CD4-positive, alpha-beta T cell treated with Interleukin-10 for 1 hour (primary cell): ENCODE measurements around the gene ATP2B3.

Source experiments
- DNase-seq: peaks from one replicate; pipeline ENCODE4 v3.0.0-alpha.2; 2020

Gene ATP2B3

GRCh38 chrX:153490217-153490930 lies 27.1 kb upstream of the ATP2B3 start:
- DNase-seq, result no peak

- no peak for DNase-seq
Measured at GRCh38 chrX:153491351-153491914, 26.0 kb upstream of the ATP2B3 start.

DNA sequence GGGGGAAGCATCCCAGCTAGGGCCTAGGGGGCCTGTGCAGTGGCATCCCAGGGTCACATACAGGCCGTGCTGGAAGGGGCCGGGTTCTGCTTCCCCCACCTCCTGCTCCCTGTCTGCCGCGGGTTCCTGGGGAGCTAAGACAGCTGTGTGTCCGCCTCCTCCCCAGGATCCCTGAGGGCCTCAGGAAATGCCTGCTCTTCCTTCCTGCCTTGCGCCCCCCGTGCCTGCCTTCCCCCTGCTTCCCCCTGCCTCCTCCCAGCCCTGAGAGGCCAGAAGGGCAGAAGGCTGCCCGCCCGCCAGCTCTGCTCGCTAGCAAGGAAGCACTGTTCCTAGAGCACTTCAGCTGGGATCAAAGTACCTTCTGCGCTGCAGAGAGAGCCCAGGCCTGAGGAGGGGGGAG lies 25.5 kb upstream of the ATP2B3 start:
- no peak for DNase-seq

DNA sequence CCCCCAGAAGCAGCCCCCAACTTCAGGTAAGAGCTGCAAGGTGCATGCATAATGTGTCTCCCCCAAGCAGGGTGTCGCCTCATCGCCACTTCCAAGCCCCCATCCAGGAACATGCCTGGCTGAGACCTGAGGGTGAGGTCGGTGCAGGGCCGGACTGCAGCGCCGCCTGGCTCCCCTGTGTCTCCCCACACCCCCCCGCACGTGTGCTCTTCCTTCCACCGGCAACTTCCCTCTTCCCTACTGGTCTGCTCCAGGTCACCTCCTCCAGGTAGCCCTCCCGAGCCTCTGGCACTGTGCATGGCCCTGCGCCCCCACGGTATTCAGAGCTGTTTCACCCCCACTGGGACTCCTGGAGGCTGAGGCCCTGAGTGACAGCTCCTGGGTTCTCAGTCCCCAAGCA lies 24.9 kb upstream of the ATP2B3 start:
- no peak for DNase-seq

- DNase-seq, result no peak
Measured at GRCh38 chrX:153493085-153493484, 24.4 kb upstream of the ATP2B3 start.

DNA sequence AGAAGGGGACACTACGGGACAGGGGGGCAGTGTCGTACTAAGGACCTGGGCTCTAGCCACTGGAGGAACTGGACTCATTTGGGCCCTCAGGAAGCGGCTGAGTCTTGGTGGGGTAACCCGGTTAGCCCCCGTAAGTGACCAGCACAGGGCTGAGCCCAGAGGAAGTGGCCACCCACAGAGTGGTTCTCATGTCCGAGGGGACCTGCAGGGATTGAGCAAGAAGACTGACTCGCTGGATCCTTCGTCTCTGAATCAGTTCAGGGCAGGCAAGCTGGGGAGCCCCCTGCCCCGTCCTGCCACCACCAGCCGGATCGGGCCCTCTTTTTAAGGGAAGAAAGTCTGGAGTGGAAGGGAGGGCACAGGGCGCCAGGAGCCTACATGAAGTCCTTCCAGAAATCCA lies 23.4 kb upstream of the ATP2B3 start:
- no peak for DNase-seq

- DNase-seq, result no peak
Measured at GRCh38 chrX:153494541-153495361, 22.7 kb upstream of the ATP2B3 start, which contains the start of gene BGN. BGN (plus strand) TSS chrX:153494980; CDS start chrX:153504632, 9,652 bp downstream.

DNA sequence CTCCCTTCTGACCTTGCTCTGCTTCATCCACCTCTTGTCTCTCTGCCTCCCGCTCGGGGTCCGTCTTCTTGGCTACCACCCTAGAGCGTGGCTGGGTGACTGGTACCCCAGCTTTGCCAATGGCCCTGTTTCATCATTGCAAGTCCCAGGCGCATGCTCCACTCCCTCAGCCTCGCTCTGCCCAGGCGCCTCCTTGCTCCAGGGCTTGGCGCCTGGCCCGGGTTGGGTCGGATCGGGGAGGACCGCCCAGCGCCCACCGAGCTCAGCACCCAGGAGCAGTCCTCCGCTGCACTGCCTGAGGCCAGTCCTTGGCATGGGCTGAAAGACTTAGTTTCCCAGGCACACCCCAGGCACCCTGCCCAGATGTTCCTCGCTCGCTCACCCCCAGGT lies 22.1 kb upstream of the ATP2B3 start:
- DNase-seq, result no peak

GRCh38 chrX:153495903-153496589 lies 21.4 kb upstream of the ATP2B3 start:
- no peak for DNase-seq

DNA sequence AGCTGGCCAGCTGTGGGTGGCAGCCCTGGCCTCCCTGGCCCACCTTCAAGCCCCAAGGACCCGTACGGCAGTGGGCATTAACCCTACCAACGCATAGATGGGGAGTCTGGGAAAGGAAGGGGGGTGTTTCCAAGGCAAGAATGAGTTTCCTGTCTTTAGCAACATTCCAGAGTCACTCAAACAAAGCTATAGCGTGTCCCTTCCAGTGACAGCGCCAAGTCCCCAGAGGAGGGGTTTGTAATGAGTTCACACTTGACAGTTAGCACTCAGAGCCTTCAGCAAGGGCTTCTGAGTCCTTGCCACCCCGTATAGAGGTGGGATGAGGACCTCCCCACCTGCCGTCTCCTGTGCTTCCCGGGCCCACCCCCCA lies 20.9 kb upstream of the ATP2B3 start:
- DNase-seq, result no peak

GRCh38 chrX:153498453-153498852 lies 19.0 kb upstream of the ATP2B3 start:
- no peak for DNase-seq

DNA sequence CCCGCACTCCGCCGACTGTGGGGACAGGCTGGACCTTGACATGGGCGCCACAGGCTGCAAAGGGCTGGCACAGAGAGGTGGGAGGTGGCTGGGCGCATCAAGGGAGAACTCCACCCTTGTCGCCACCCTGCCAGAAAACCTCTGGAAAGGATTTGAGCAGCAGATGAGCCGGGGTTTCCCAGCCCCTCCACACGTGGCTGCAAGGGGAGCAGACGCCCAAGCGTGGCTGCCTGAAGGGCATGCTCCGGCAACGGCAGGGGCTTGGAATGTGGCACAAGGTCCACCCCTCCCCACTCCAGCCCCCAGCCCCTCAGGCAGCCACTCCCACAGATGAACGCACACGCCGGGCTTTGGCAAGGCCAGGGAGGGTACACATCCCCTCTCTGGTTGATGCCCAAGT lies 18.1 kb upstream of the ATP2B3 start:
- no peak for DNase-seq

DNA sequence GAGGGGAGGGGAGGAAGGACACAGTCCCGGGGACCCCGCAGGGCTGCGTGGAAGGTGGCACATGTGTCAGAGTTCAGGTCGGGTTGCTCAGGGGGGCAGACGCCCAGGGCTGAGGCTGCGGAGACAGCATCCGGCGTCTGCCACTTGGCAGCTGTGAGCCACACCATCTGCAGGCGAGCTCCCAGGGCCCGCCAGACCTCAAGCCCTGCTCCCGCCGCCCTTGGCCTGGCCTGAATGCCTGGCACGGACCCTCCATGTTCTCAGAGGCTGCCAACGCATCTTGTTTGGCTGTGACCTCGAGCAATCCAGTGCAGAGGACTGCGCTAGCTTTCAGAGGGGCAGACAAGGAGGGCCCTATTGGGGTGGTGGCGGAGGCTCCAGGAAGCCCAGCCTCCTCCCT lies 17.6 kb upstream of the ATP2B3 start:
- DNase-seq, result no peak

GRCh38 chrX:153500676-153501280 lies 16.7 kb upstream of the ATP2B3 start:
- DNase-seq, result no peak

GRCh38 chrX:153501530-153501929 lies 15.9 kb upstream of the ATP2B3 start:
- no peak for DNase-seq

DNA sequence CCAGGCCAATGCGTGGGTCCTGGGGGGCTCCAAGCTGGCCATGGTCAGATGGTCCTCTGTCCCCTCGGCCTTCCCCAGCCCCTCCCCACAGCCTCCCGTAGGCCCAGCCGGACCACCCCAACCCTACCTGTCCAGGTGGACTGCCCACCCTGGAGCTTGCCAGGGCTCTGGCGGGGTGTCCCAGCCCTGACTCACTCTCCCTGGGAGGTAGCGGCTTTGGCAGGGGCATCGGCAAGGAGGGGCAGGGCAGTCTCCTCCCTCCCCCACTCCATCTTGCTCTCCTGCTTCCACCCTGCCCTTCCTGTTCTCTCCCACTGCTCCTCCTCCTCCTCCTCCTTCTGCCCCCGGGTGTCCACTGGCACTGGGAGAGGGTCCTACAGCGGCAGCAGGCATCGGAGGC lies 15.3 kb upstream of the ATP2B3 start:
- no peak for DNase-seq

GRCh38 chrX:153502796-153503195 lies 14.6 kb upstream of the ATP2B3 start:
- no peak for DNase-seq

DNA sequence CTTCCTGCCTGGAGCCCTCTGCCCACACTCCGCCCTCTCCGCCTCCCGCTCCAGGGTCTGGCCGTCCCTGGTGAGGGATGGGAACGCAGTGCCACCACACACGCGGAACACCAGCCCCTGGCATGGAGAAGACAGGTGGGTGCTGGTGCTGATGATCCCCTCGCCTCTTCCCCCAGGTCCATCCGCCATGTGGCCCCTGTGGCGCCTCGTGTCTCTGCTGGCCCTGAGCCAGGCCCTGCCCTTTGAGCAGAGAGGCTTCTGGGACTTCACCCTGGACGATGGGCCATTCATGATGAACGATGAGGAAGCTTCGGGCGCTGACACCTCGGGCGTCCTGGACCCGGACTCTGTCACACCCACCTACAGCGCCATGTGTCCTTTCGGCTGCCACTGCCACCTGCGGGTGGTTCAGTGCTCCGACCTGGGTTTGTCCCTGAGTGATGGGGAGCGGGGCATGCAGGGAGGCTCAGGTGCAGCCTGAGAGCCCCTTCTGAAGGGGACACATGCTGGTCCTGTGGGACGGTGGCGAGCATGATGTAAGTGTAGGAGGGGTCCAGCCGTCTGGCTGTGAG lies 12.9 kb upstream of the ATP2B3 start:
- no peak for DNase-seq

DNA sequence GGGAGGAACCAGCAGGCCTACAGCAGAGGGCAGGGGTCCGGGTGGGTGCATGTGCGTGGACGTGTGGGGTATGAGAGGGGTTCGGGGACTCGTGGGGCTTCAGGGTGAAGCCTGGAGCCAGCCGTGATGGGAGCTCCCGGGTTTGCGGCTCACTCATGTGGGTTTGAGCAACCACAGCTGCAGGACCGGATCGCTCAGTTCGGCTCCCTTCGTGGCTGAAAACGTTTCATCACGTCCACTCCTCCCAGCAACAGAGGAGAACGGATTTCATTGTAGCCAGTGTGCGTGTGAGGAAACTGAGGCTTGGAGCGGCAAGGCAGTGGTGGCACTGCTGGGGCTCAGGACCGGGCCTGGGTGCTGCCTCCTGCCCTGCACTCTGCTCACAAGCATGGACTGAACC lies 12.1 kb upstream of the ATP2B3 start:
- no peak for DNase-seq

DNA sequence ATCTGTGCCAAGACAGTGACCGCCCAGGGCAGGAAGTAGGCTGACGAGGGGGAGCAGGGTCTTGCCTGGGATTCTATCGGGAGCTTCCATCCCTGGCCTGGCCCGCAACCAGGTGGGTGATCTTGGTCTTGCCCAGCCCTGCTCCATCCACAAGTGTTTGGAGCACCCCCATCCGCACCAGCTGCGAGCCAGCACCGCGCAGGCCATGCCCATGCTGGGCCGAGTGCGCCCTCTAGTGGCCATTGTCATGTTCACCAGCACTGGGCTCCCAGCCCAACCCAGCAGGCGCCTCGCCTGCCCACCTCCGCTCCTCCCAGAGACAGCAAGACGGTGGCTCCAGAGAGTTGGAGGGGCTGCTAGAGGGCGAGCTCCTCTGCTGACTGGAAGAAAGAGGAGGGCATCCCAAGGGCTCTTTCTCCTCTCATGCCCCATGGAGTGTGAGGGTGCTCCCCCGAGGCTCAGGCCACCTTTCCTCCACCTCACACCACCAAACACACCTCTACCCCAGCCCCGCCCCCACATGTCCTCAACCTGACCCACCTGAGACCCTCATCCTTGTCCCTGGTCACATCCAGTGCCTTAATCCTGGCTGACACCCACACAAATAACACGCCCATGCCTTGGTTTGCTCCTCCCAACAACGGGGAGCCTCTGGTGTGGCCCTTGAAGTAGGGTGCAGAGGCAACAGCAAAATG lies 9.8 kb upstream of the ATP2B3 start:
- DNase-seq, result peak; percentile 82

DNA sequence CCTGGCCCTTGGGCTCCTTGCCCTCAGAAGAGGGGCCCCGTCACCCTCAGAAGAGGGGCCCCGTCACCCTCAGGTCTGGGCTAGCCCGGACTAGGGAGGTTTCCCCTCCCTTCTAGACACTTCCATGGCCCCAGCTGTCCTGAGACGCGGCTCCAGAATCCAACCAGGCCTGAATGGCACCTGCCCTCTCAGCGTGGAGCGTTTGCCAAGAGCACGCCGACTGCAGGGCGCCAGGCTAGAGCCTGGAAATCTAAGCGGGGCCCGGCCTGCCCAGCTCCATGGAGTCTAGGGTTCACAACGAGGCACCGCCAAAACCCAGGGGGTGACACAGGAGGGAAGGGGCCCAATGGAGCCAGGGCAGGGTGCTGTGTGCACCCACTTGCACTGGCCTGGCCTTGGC lies 7.8 kb upstream of the ATP2B3 start:
- DNase-seq, result no peak

DNA sequence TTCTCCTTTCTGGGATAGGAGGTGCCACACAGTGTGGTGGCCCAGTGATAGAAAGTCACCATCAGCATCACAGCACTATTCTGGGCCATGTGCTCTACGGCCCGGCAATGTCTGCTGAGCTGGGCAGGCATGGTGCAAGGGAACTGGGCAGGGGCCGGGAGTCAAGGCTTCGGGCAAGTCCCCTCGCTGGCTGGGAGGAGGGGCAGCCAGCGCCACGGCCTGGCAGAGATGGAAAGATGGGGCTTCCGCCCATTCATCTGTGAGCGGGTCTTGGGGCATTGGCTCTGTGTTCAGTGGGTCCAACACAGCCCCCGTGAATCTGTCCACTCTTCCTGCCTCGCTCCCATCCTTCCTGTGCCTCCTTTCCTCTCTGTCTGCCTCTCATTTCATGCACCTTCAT lies 7.1 kb upstream of the ATP2B3 start:
- DNase-seq, result no peak
